Measurements from ENCODE around the gene CSH1.
"Not testable (repeated sequence)": the region's sequence is repeated elsewhere in the genome, so short reads cannot be mapped to it uniquely, and the experiment has no call there.

Gene CSH1

GRCh38 chr17:63866625-63867024, 29.7 kb downstream of the CSH1 start:
- DNase-seq (ENCODE audit: low read depth) = not testable (repeated sequence)

- no peak for DNase-seq (ENCODE audit: low read depth)
These were observed 37.1 kb downstream of the CSH1 start for GRCh38 chr17:63859257-63859656.

GRCh38 chr17:63856425-63856824, 39.9 kb downstream of the CSH1 start:
- not testable (repeated sequence) for DNase-seq (ENCODE audit: low read depth)

- DNase-seq (ENCODE audit: low read depth) = no peak
These were observed 41.2 kb downstream of the CSH1 start for GRCh38 chr17:63855185-63855584.

- DNase-seq (ENCODE audit: low read depth) = no peak
These were observed 41.7 kb downstream of the CSH1 start for GRCh38 chr17:63854709-63855108.

- DNase-seq (ENCODE audit: low read depth) = no peak
These were observed 43.1 kb downstream of the CSH1 start for GRCh38 chr17:63853260-63853659.

- DNase-seq (ENCODE audit: low read depth) = no peak
These were observed 46.0 kb downstream of the CSH1 start for GRCh38 chr17:63850401-63850800.

GRCh38 chr17:63848834-63849689, 47.3 kb downstream of the CSH1 start:
- peak; percentile 87 for DNase-seq (ENCODE audit: low read depth)

- DNase-seq (ENCODE audit: low read depth) = no peak
These were observed 48.7 kb downstream of the CSH1 start for GRCh38 chr17:63847525-63848249.

GRCh38 chr17:63845509-63845908, 50.9 kb downstream of the CSH1 start:
- DNase-seq (ENCODE audit: low read depth) = no peak
